ENCODE results near the gene MAP2K1. TPM values are rescaled to one million over a fixed set of nuclear protein-coding genes. Genes with fewer than 3 reads are reported as not detected.
"Not testable (repeated sequence)": the region's sequence is repeated elsewhere in the genome, so short reads cannot be mapped to it uniquely, and the experiment has no call there.

MAP2K1 gene
- total RNA-seq, 1 donor from 2014 or later = 27.3 TPM

DNA sequence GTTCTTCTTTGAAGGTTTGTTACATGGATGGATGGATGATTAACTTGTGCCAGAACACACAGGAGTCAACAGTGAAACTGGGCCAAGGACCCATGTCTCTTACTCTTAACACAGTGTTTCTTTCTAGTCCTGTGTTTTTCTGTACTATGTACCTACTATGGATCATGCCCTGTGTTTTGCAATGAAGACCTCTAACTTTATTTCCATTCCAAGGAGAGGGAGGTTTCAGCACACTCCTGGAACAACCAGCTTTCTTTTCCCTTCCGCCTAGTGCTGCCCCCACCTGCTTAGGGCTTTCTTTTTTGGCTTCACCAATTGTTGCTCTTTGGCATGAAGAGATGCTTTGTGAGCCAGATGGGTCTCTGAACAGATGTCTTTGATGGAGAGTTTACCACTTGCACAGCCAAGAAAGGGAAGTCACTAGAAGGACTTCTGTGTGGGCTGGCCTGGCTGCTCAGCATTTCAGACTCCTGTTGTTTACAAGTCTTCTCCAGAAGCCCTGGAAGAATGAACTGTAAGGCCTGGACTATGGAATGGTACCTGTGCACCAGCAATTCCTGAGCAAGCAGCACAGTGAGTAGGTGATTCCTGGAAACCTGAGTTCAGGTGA lies 66.4 kb downstream of the MAP2K1 start:
- Mint-ChIP-seq H3K4me3 (ENCODE audit: unreplicated experiment) (no peak overlapping the region), H3K27ac (ENCODE audit: unreplicated experiment) (no peak overlapping the region), H3K4me1 (ENCODE audit: low read depth, unreplicated experiment) (peaks cover 3% of the 10 kb centered on the region), H3K27me3 (ENCODE audit: unreplicated experiment) (peaks cover 2% of the 10 kb centered on the region), H3K36me3 (ENCODE audit: unreplicated experiment) (no peaks in the 10 kb centered on the region), H3K9me3 (ENCODE audit: unreplicated experiment) (no peaks in the 10 kb centered on the region)
- DNase-seq = no peak
- TF ChIP-seq, protein P1, sequence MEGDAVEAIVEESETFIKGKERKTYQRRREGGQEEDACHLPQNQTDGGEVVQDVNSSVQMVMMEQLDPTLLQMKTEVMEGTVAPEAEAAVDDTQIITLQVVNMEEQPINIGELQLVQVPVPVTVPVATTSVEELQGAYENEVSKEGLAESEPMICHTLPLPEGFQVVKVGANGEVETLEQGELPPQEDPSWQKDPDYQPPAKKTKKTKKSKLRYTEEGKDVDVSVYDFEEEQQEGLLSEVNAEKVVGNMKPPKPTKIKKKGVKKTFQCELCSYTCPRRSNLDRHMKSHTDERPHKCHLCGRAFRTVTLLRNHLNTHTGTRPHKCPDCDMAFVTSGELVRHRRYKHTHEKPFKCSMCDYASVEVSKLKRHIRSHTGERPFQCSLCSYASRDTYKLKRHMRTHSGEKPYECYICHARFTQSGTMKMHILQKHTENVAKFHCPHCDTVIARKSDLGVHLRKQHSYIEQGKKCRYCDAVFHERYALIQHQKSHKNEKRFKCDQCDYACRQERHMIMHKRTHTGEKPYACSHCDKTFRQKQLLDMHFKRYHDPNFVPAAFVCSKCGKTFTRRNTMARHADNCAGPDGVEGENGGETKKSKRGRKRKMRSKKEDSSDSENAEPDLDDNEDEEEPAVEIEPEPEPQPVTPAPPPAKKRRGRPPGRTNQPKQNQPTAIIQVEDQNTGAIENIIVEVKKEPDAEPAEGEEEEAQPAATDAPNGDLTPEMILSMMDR (IDR thresholded peaks at IDR 0.05; ENCODE audit: partially characterized antibody, unreplicated experiment) = no peak

DNA sequence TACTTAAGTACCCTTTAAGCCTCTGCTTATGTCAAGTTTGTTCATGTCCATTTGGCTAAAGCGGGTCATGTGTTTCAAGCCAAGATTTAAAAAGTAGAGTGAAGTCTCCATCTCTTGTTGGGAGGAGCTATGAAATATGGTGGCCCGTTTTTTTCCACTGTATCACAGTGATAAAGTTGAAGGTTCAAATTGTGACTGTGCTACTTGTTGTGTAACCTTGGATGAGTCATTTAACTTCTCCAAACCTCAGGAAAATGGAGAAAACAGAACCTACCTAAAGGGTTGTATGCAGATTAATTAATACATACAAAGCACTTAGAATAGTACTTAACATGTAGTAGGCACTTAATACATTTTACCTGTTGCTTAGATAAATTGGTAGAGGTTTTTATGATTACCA lies 67.4 kb downstream of the MAP2K1 start:
- H3K27me3 Mint-ChIP-seq (ENCODE audit: unreplicated experiment) = no peaks in the 10 kb centered on the region
- H3K9me3 Mint-ChIP-seq (ENCODE audit: unreplicated experiment) = no peaks in the 10 kb centered on the region
- H3K36me3 Mint-ChIP-seq (ENCODE audit: unreplicated experiment) = no peaks in the 10 kb centered on the region
- H3K4me3 Mint-ChIP-seq (ENCODE audit: unreplicated experiment) = no peak overlapping the region
- H3K4me1 Mint-ChIP-seq (ENCODE audit: low read depth, unreplicated experiment) = peaks cover 3% of the 10 kb centered on the region
- no peak for DNase-seq
- H3K27ac Mint-ChIP-seq (ENCODE audit: unreplicated experiment) = no peak overlapping the region
- TF ChIP-seq, protein P1 (IDR thresholded peaks at IDR 0.05; ENCODE audit: partially characterized antibody, unreplicated experiment) = no peak

DNA sequence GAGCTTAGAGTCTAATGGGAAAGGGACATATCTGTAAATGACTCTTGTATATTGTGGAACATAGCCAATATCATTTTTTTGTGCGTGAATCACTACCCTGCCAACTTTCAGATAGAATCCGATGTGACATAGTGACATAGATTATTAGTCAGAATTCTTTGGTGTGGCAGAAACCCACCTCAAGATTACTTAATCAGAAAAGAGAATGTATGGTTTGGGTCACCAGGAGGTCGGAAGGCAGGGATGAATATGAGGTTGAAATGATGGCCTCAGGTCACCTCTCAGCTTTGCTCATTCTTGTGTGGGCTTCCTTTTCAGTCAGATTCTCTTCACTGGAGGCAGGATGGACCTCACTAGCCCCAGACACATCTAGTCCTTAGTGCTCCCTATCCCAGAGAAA lies 69.5 kb downstream of the MAP2K1 start:
- DNase-seq = no peak
- Mint-ChIP-seq H3K9me3 (ENCODE audit: unreplicated experiment) (no peaks in the 10 kb centered on the region), H3K4me3 (ENCODE audit: unreplicated experiment) (no peak overlapping the region), H3K36me3 (ENCODE audit: unreplicated experiment) (peaks cover 4% of the 10 kb centered on the region), H3K27me3 (ENCODE audit: unreplicated experiment) (peaks cover 2% of the 10 kb centered on the region), H3K4me1 (ENCODE audit: low read depth, unreplicated experiment) (peaks cover 3% of the 10 kb centered on the region), H3K27ac (ENCODE audit: unreplicated experiment) (no peak overlapping the region)
- TF ChIP-seq, protein P1 (IDR thresholded peaks at IDR 0.05; ENCODE audit: partially characterized antibody, unreplicated experiment) = no peak

DNA sequence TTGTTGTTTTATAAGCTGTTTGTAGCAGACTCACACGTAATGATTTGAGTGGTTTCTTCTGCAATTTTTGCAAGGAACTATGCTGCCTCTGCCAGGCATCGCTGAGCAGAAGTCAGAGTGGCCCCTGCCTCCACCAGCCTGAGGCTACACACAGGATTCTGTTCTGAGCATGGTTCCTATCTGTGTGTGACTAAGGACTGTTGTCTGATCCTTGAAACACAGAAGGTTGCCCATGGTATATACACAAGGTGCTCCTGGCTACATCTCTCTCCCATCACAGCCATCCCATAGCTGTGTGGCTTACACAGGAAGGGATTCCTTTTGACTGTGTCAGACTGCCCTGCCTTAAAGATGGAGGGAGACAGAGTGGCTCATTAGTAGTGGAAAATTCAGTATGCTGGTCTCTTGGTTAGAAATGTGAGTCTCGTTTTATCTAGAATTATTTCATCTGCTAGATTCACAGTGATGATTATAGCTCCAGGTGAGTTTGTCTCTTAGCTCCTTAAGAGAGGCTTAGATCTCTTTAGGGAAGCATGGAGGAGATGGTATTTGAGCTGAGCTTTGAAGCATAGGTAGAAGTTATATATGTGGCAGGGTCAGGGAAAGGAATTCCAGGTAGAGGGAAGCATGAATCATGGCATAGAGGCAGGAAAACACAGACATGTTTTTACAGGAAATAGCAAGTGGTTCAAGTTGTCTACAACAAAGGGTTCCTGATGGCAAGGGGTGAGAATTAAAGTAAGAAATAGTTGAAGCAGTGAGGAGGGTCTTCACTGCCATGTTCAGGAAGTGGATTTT lies 73.3 kb downstream of the MAP2K1 start:
- no peak for DNase-seq
- TF ChIP-seq, protein P1 (IDR thresholded peaks at IDR 0.05; ENCODE audit: partially characterized antibody, unreplicated experiment) = no peak
- H3K9me3 Mint-ChIP-seq (ENCODE audit: unreplicated experiment) = no peaks in the 10 kb centered on the region
- H3K4me3 Mint-ChIP-seq (ENCODE audit: unreplicated experiment) = no peak overlapping the region
- H3K27ac Mint-ChIP-seq (ENCODE audit: unreplicated experiment) = no peak overlapping the region
- peaks cover 4% of the 10 kb centered on the region for H3K36me3 Mint-ChIP-seq (ENCODE audit: unreplicated experiment)
- H3K4me1 Mint-ChIP-seq (ENCODE audit: low read depth, unreplicated experiment) = peaks cover 7% of the 10 kb centered on the region
- peaks cover 2% of the 10 kb centered on the region for H3K27me3 Mint-ChIP-seq (ENCODE audit: unreplicated experiment)

- not testable (repeated sequence) for H3K4me1 Mint-ChIP-seq (ENCODE audit: low read depth, unreplicated experiment); H3K27me3 Mint-ChIP-seq (ENCODE audit: unreplicated experiment); DNase-seq; H3K9me3 Mint-ChIP-seq (ENCODE audit: unreplicated experiment); H3K27ac Mint-ChIP-seq (ENCODE audit: unreplicated experiment); H3K4me3 Mint-ChIP-seq (ENCODE audit: unreplicated experiment)
- H3K36me3 Mint-ChIP-seq (ENCODE audit: unreplicated experiment) = peaks cover 10% of the 10 kb centered on the region
Observed at GRCh38 chr15:66461294-66461693, 74.6 kb downstream of the MAP2K1 start.
